NCI-H146 (cell line): ENCODE measurements around the gene OR2C1.
A peak's percentile ranks its signal among the peaks of the same experiment; 100 is the strongest.

Experiments used
- DNase-seq: peaks from one replicate; lab custom pipeline; 2025; lab: John Stamatoyannopoulos, UW

Gene OR2C1

DNA sequence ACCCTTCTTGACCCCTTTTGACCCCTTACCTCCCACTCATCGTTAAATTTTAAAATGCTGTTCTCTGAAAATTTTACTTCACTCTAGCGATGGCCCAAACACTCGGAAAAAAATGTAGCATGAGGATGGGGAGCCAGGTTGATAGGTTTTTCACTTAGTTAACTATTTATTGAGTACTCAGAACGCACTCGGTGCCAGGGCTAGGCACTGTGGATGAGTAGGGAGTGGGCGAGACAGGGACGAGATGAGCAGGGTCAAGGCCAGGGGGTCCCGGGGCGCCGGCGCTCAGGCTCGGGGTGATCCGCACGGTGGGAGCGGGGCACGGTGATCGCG is 44.7 kb downstream of the OR2C1 start:
- no peak for DNase-seq

DNA sequence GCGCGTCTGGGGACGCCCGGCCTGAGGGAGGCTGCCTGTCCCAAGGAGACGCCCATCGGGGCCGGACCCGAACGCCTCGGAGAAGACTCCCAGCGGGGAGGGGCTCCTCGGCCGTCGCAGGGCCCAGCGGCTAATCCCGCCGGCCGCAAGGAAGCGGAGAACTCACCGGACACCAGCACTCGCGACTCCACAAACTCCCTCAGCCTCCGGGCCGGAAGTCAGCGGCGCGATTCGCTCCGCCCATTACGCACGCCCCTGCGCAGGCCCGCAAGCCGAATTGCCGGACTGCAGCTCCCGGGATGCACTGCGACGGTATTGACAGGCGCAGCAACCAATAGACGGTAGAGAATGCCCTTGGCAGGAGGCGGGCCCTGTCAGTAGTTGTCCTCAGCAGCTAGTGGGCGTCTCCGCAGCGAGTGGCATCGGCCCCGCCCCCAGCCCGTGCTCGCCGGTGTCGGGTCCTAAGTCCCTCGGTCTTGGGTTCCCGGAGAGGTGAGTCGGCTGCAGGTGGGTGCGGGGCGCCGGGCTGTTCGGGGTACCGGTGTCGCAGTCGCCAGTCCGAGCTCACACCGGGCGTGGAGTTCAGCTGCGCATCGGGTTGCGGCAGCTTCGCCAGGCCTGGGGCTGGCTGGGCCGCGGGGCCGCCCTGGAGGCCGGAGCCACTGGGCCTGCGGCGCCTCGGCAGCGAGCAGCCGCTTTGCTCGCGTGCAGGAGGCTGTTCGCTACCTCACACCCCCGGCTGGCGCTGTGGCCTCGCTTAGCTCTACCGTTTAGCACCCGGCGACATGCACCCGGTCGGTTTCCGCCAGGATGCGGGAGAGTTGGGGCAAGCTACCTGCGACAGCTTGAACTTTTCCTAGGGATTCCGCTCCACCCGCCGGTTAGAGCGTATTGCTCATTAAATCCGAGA is 45.3 kb downstream of the OR2C1 start, which contains the start of the genes ZNF174 and ZSCAN32:
TSS of gene ZNF174 (plus strand) at position 437 of the 910 bp plus-strand sequence. CDS start 790 bp downstream, outside the sequence.
TSS of gene ZSCAN32 (minus strand) at position 226 of the 910 bp plus-strand sequence. CDS start 3,447 bp downstream, outside the sequence.
- DNase-seq = peak; percentile 99

GRCh38 chr16:3401719-3402397 is 46.2 kb downstream of the OR2C1 start:
- DNase-seq = peak; percentile 28
